Measurements from ENCODE around the gene NKD1. TPM values are rescaled to one million over a fixed set of nuclear protein-coding genes. Genes with fewer than 3 reads are reported as not detected.

NKD1 gene
- total RNA-seq, 2 donors from 2014 or later: 2.3 TPM

GRCh38 chr16:50659806-50660205 lies 111.6 kb downstream of the NKD1 start:
- Histone ChIP-seq H3K27ac (no peak overlapping the region), H3K27me3 (no peaks in the 10 kb centered on the region), H3K9me3 (no peaks in the 10 kb centered on the region), H3K4me1 (no peaks in the 10 kb centered on the region), H3K4me3 (no peak overlapping the region), H3K9ac (ENCODE audit: low read depth in 2 of 2, low read length in 2 of 2) (no peak overlapping the region), H3K36me3 (no peaks in the 10 kb centered on the region)
- intact Hi-C loops (cut with DNase I): loop anchor here (10.0 kb wide), 1 partner anchor 445 kb away; no protein-coding TSS in a partner anchor
- TF ChIP-seq CTCF (IDR thresholded peaks at IDR 0.05): no peak
- DNase-seq: no peak

- no peaks in the 10 kb centered on the region for H3K27me3 ChIP-seq
- no peak for TF ChIP-seq CTCF (IDR thresholded peaks at IDR 0.05)
- no peaks in the 10 kb centered on the region for H3K4me1 ChIP-seq
- no peak overlapping the region for H3K4me3 ChIP-seq
- intact Hi-C loops (cut with DNase I): loop anchor here (10.0 kb wide), 1 partner anchor 448 kb away; no protein-coding TSS in a partner anchor
- H3K27ac ChIP-seq: no peak overlapping the region
- no peaks in the 10 kb centered on the region for H3K36me3 ChIP-seq
- DNase-seq: no peak
- no peak overlapping the region for H3K9ac ChIP-seq (ENCODE audit: low read depth in 2 of 2, low read length in 2 of 2)
- no peaks in the 10 kb centered on the region for H3K9me3 ChIP-seq
Measured at GRCh38 chr16:50662306-50662940, 114.2 kb downstream of the NKD1 start.

GRCh38 chr16:50664270-50664669 lies 116.1 kb downstream of the NKD1 start:
- intact Hi-C loops (cut with DNase I): loop anchor here (10.0 kb wide), 1 partner anchor 449 kb away; no protein-coding TSS in a partner anchor
- H3K9ac ChIP-seq (ENCODE audit: low read depth in 2 of 2, low read length in 2 of 2): no peak overlapping the region
- no peak overlapping the region for H3K27ac ChIP-seq
- H3K27me3 ChIP-seq: no peaks in the 10 kb centered on the region
- no peak for TF ChIP-seq CTCF (IDR thresholded peaks at IDR 0.05)
- H3K4me3 ChIP-seq: no peak overlapping the region
- no peaks in the 10 kb centered on the region for H3K9me3 ChIP-seq
- no peaks in the 10 kb centered on the region for H3K4me1 ChIP-seq
- no peak for DNase-seq
- no peaks in the 10 kb centered on the region for H3K36me3 ChIP-seq

- Histone ChIP-seq H3K9ac (ENCODE audit: low read depth in 2 of 2, low read length in 2 of 2) (peak overlapping the region in 1 of 2 donors; percentile 56), H3K9me3 (no peaks in the 10 kb centered on the region), H3K4me1 (no peaks in the 10 kb centered on the region), H3K36me3 (no peaks in the 10 kb centered on the region), H3K27me3 (no peaks in the 10 kb centered on the region), H3K4me3 (peak overlapping the region; percentile 22), H3K27ac (no peak overlapping the region)
- intact Hi-C loops (cut with DNase I): loop anchor here (5.0 to 10.0 kb wide), 4 partner anchors 82 to 451 kb away; no protein-coding TSS in a partner anchor
- TF ChIP-seq CTCF (IDR thresholded peaks at IDR 0.05): peak; percentile 77
- DNase-seq: peak; percentile 87
Measured at GRCh38 chr16:50665128-50665878, 117.1 kb downstream of the NKD1 start.

- Histone ChIP-seq H3K27me3 (no peaks in the 10 kb centered on the region), H3K36me3 (no peaks in the 10 kb centered on the region), H3K9ac (ENCODE audit: low read depth in 2 of 2, low read length in 2 of 2) (no peak overlapping the region), H3K27ac (no peak overlapping the region), H3K9me3 (peaks cover 4% of the 10 kb centered on the region), H3K4me1 (no peaks in the 10 kb centered on the region), H3K4me3 (no peak overlapping the region)
- DNase-seq: no peak
- intact Hi-C loops (cut with DNase I): loop anchor here (5.0 to 10.0 kb wide), 4 partner anchors 80 to 452 kb away; no protein-coding TSS in a partner anchor
- TF ChIP-seq CTCF (IDR thresholded peaks at IDR 0.05): no peak
Measured at GRCh38 chr16:50666658-50667496, 118.7 kb downstream of the NKD1 start.

Measured in colonic mucosa (tissue), 4 donors.